Mucosa of gallbladder (tissue), 1 donor: ENCODE results near the gene ZNF222. TPM values are rescaled to one million over a fixed set of nuclear protein-coding genes. Genes with fewer than 3 reads are reported as not detected.
A peak's percentile ranks its signal among the peaks of the same experiment; 100 is the strongest.

Experiments
- DNase-seq: peaks from one replicate; pipeline ENCODE4 v3.0.0-alpha.2; 2020; ENCODE audit warnings: low spot score
- total RNA-seq: library from RNA; stranded (reverse); gene quantifications from one replicate; pipeline ENCODE4 v1.2.1, GENCODE V29; 2021
- donor health status: DM: no; HTN: no; CAD: no.

ZNF222 gene
- total RNA-seq, 1 donor from 2014 or later = 4.1 TPM

DNA sequence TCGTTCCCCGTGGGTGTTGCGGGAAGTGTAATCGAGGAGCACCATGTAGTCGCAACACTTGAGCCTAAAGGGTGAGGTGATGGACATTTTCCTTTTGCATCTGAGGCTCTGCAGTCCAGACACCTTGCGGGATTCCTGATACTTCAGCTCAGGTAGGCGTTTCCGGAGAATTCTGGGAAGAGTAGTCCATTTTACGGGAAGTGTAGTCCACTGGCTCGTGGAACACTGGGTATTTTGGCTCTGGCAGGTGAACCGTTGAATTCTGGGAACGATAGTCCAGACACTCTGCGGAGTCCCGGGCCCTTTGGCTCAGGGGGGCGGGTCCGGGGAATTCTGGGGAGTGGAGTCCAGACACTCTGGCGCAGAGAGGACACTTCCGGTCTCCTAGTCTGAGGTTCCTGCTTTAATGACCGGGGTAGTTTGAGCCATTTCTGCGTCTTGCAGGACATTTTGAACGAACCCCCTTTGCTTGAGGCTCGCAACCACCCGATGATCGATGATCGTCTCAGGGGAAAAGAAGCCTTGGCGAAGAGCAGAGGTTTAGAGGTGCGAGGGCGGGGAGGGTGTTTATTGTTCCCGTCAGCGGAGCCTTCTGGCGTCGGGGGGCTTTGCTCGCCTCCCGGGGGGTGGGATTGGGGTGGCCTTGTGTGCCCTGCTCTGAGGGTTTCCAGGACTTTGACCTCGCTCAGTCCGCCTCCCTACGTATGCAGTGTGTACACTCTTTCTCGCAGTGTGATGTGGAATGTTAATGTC, 26.6 kb downstream of the ZNF222 start, which contains the start of gene ZNF223:
Gene ZNF223, plus strand, starts transcription at position 387 of the 753 bp plus-strand sequence. CDS start 3,141 bp downstream, outside the sequence.
- DNase-seq = peak; percentile 97

DNA sequence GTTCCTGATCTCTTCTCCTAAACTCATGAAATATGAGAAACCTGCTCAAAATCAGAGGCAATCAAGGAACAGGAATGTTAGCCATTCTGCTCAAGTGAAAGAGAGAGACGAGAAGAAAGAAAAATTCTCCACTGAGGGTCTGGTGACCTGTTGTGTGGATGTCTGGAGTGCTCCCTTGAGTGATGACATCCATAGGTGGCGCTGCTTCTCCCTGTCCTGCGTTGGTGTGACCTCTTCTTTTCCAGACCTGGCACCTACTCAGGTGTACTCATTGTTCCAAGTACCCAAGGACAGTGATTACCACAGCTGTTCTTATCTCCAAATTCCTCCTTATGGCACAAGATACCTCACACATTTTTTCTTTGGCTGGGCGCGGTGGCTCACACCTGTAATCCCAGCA, 30.7 kb downstream of the ZNF222 start:
- no peak for DNase-seq

DNA sequence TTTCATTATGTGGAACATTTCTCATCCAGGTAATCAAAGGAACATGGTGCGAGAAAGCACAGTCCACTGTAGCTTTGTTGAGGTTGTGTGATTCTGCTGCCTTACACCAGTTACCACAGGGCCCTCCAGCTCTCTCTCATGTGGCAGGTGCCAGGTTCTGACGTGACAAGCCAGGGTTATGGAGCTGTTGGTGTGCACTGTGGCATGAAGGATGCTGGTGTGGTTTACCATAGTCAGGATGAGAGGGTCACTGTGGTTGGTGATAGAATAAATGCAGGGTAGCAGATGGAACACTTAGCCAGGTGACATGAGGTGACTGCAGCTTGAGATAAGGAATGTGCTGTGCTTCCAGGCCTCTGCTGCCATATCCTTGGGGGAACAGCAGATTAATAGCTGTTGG, 34.0 kb downstream of the ZNF222 start:
- no peak for DNase-seq

DNA sequence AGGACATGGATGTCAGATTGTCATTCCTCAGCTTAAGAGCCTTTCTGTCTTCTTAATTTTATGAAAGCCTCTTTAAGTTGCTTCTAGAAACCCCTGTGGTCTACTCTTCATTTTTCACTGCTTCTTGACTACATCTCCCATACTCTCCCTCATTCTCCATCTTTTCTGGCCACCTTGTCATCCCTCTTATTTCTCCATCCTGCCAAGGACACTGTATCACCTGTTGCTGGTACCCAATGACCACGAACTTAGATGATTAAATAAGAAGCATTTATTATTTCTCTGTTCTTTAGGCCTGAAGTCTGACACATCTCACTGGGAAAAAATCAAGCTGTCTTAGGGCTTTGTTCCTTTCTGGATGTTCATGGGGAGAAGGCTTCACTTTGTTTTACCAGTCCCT, 35.9 kb downstream of the ZNF222 start:
- no peak for DNase-seq

DNA sequence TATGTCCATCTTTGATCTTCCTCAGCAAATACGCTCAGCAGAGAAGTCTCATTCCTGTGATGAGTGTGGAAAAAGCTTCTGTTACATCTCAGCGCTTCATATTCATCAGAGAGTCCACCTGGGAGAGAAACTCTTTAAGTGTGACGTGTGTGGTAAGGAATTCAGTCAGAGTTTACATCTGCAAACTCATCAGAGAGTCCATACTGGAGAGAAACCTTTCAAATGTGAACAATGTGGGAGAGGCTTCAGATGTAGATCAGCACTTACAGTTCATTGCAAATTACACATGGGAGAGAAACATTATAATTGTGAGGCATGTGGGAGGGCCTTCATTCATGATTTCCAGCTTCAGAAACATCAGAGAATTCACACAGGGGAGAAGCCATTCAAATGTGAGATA, 41.1 kb downstream of the ZNF222 start:
- no peak for DNase-seq

DNA sequence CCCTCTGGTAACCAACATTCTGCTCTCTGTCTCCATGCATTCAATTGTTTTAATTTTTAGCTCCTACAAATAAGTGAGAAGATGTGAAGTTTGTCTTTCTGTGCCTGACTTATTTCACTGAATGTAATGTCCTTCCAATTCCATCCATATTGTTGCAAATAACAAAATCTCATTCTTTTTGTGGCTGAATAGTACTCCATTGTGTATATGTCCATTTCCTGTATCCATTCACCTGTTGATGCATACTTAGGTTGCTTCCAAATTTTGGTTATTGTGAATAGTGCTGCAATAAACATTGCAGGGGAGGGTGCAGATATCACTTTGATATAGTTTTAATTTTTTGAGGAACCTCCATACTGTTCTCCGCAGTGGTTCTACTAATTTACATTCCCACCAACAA, 44.2 kb downstream of the ZNF222 start:
- no peak for DNase-seq

DNA sequence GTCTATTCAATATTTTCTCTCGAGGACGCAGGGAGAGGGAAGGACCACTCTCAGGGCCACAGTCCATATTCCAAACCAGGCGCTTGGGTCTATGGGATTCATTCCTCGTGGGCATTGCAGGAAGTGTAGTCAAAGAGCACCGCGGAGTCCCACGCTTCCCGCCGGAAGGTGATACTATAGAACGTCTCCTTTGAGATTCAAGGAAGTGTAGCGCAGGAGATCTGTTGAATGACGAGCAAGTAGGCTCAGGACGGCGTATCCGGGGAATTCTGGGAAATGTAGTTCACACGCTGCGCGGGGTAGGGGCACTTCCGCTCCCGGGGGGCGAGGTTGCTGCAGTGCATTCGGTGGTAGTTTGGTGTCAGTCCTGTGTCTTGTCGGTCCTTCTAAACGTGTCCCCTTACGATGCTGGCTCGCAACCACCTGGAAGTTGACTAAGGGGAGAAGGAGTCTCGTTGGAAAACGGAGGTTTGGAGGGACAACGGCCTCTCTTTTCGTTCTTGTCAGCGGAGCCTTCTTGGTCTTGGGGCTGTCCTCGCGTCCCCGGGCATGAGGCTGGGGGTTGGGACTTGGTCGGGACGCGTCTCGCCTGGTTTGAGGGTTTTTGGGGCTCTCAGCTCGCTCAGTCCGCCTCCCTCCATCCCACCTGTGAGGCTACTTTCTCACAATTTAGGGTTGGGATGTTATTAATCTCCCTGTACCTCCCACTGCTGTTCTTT, 46.8 kb downstream of the ZNF222 start, which contains the start of gene ZNF284:
Gene ZNF284, plus strand, starts transcription at position 336 of the 719 bp plus-strand sequence. CDS start 4,231 bp downstream, outside the sequence.
- peak; percentile 92 for DNase-seq

DNA sequence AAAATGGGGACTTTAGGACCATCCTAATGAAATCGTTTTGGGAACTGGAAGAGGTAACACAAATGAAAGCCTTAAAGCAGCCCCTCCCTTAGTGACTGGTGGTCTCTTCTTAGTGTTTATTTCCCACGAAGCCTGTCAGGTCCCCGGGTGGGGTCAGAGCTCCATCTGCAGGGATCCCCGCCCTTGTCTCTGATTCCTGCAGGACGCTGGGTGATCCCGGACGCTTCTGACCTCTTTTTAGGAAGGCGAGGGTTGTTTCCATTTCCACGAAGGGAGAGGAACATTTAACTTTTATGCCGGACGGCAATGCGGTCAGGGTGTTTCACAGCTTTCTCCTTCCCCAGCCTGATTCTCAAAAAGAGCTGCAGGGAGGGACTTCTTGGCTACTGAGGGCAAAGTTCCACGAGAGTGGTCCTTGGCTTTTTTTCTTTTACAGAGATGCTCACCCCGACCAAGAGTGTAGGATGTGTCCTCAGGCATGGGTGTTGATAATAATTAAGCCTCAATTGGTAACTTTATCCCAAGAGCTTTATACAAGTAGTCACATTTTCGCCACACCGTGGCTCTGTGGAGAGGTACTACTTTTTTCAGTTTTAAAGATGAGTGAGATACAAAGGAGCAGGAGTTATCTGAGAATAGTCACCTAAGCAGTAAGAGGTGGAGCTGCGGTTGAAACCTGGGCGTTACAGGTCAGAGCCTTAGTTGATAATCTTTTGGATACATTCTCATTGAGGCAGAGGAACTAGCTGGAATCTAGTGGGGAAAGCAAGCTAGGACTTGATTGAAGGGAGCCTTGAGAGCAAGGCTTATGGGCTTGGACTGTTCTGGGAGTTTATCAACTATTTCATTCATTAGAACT, 47.6 kb downstream of the ZNF222 start:
- DNase-seq = no peak

DNA sequence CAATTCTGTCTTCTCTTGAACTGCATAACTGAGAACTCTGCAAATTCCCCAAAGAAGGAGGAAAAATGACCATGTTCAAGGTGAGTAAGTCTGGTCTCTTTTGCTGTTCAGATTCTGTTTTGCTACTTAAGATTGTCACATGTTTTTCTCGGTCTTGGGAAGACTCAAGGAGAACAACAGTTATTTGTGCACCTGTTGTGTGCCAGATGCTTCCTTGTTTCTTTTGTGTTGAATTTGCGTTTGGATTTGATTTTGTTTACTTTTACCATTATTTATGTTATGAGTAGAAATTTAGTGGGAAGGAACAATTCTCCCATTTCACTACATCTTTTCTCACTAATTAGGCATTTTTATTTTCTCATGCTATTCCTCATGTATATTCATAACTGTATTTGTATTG, 51.1 kb downstream of the ZNF222 start:
- DNase-seq = no peak

Other genes starting within 250 kb of the ZNF222 start
- gene KCNN4, start 244.4 kb upstream of the ZNF222 start, total RNA-seq = 10.5 TPM
- gene LYPD5, start 222.9 kb upstream of the ZNF222 start, total RNA-seq = 1.6 TPM
- 10.3 TPM for gene ZNF283, start 198.1 kb upstream of the ZNF222 start, total RNA-seq
- gene ZNF404, start 141.4 kb upstream of the ZNF222 start, total RNA-seq = 5.6 TPM
- gene ZNF45, start 90.1 kb upstream of the ZNF222 start, total RNA-seq = 17.6 TPM
- gene ZNF221, start 74.2 kb upstream of the ZNF222 start, total RNA-seq = 7.5 TPM
- 7.6 TPM for gene ZNF155, start 41.2 kb upstream of the ZNF222 start, total RNA-seq
- 5.7 TPM for gene ZNF230, start 22.4 kb upstream of the ZNF222 start, total RNA-seq
- gene ZNF223, start 26.7 kb downstream of the ZNF222 start, total RNA-seq = 8.1 TPM
- gene ZNF284, start 46.8 kb downstream of the ZNF222 start, total RNA-seq = 3.7 TPM
- 32.8 TPM for gene ZNF224, start 69.0 kb downstream of the ZNF222 start, total RNA-seq
- 6.3 TPM for gene ZNF225, start 88.0 kb downstream of the ZNF222 start, total RNA-seq
- gene ZNF234, start 116.2 kb downstream of the ZNF222 start, total RNA-seq = 11.3 TPM
- 28.7 TPM for gene ZNF226, start 139.7 kb downstream of the ZNF222 start, total RNA-seq
- gene ZNF227, start 187.2 kb downstream of the ZNF222 start, total RNA-seq = 20.6 TPM
- gene ZNF233, start 234.5 kb downstream of the ZNF222 start, total RNA-seq = 3.1 TPM